ENCODE data around the gene LARP4B.

Gene LARP4B

GRCh38 chr10:829241-829640 lies 102.3 kb downstream of the LARP4B start:
- Histone ChIP-seq H3K79me1 (replicated peaks; ENCODE audit: low read length, poor library complexity, severe bottlenecking) (peaks cover 27% of the 10 kb centered on the region), H2AK5ac (ENCODE audit: low read length, severe bottlenecking) (no peak overlapping the region), H3K27me3 (ENCODE audit: control insufficient read depth in 1 of 2, insufficient read depth in 1 of 2, low read length in 2 of 2) (no peaks in the 10 kb centered on the region), H3K27ac (ENCODE audit: low read length, poor library complexity, severe bottlenecking) (no peak overlapping the region), H2AFZ (ENCODE audit: low read depth, low read length) (no peak overlapping the region), H4K91ac (ENCODE audit: low read length) (no peak overlapping the region), H3K14ac (ENCODE audit: low read length in 2 of 2) (no peak overlapping the region), H3K4me3 (ENCODE audit: insufficient read depth in 1 of 2, low read depth in 1 of 2, low read length in 2 of 2) (no peak overlapping the region), H3K4me1 (ENCODE audit: control insufficient read depth, insufficient read depth, low read depth, low read length) (no peaks in the 10 kb centered on the region), H3K9me3 (ENCODE audit: control insufficient read depth, low read length) (no peaks in the 10 kb centered on the region), H3K4me2 (ENCODE audit: low read length, poor library complexity, severe bottlenecking) (no peak overlapping the region), H3K36me3 (ENCODE audit: control insufficient read depth in 1 of 2, insufficient read depth in 2 of 2, low read depth in 1 of 2, low read length in 2 of 2) (peaks cover 38 to 83% of the 10 kb centered on the region in 2 experiments), H2BK15ac (ENCODE audit: low read depth, poor library complexity, severe bottlenecking) (no peak overlapping the region), H3K18ac (ENCODE audit: low read depth in 1 of 2, low read length in 2 of 2) (no peak overlapping the region), H2BK120ac (ENCODE audit: low read depth, low read length) (no peak overlapping the region), H2BK5ac (ENCODE audit: low read depth, low read length, poor library complexity, severe bottlenecking) (no peak overlapping the region), H3K23ac (ENCODE audit: low read length in 2 of 2) (no peak overlapping the region), H3K9ac (ENCODE audit: low read length) (no peak overlapping the region), H2BK12ac (ENCODE audit: low read length in 2 of 2) (no peak overlapping the region), H4K8ac (ENCODE audit: low read length) (no peak overlapping the region), H3K4ac (ENCODE audit: low read depth in 1 of 2, low read length in 2 of 2) (no peak overlapping the region)
- no peak for DNase-seq
- WGBS = 99% methylated on average over 8 of the region's 10 CpGs

DNA sequence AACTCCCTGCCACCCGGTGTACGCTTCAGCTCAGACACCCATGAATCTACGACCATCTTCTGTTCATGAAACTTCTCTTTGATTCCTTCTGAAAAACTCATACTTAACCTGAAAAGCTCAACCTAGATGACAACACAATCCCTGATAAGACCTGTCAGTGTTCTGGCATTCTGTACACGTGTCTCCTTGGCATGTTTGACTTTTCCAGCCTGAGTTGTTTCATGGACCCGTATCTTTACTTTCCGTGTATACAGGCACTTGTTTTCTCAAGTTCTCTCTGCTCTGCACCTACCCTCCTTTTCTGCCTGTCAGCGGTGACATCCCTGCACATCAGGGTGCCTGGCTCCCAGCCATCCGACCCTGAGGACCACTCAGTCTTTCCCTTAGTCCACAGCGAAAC lies 103.3 kb downstream of the LARP4B start:
- Histone ChIP-seq H3K36me3 (ENCODE audit: control insufficient read depth in 1 of 2, insufficient read depth in 2 of 2, low read depth in 1 of 2, low read length in 2 of 2) (peaks cover 48 to 85% of the 10 kb centered on the region in 2 experiments), H3K4ac (ENCODE audit: low read depth in 1 of 2, low read length in 2 of 2) (no peak overlapping the region), H2BK12ac (ENCODE audit: low read length in 2 of 2) (no peak overlapping the region), H2BK5ac (ENCODE audit: low read depth, low read length, poor library complexity, severe bottlenecking) (no peak overlapping the region), H3K9ac (ENCODE audit: low read length) (no peak overlapping the region), H3K9me3 (ENCODE audit: control insufficient read depth, low read length) (no peaks in the 10 kb centered on the region), H4K8ac (ENCODE audit: low read length) (no peak overlapping the region), H3K14ac (ENCODE audit: low read length in 2 of 2) (no peak overlapping the region), H3K4me3 (ENCODE audit: insufficient read depth in 1 of 2, low read depth in 1 of 2, low read length in 2 of 2) (no peak overlapping the region), H3K27ac (ENCODE audit: low read length, poor library complexity, severe bottlenecking) (no peak overlapping the region), H2BK120ac (ENCODE audit: low read depth, low read length) (no peak overlapping the region), H3K79me1 (replicated peaks; ENCODE audit: low read length, poor library complexity, severe bottlenecking) (peaks cover 30% of the 10 kb centered on the region), H2AFZ (ENCODE audit: low read depth, low read length) (no peak overlapping the region), H4K91ac (ENCODE audit: low read length) (no peak overlapping the region), H3K27me3 (ENCODE audit: control insufficient read depth in 1 of 2, insufficient read depth in 1 of 2, low read length in 2 of 2) (no peaks in the 10 kb centered on the region), H3K4me1 (ENCODE audit: control insufficient read depth, insufficient read depth, low read depth, low read length) (no peaks in the 10 kb centered on the region), H3K18ac (ENCODE audit: low read depth in 1 of 2, low read length in 2 of 2) (no peak overlapping the region), H3K23ac (ENCODE audit: low read length in 2 of 2) (no peak overlapping the region), H2AK5ac (ENCODE audit: low read length, severe bottlenecking) (no peak overlapping the region), H3K4me2 (ENCODE audit: low read length, poor library complexity, severe bottlenecking) (no peak overlapping the region), H2BK15ac (ENCODE audit: low read depth, poor library complexity, severe bottlenecking) (no peak overlapping the region)
- no peak for DNase-seq
- 98% methylated on average over 9 of the region's 9 CpGs for WGBS

- Histone ChIP-seq H2BK15ac (ENCODE audit: low read depth, poor library complexity, severe bottlenecking) (no peak overlapping the region), H2BK120ac (ENCODE audit: low read depth, low read length) (no peak overlapping the region), H3K18ac (ENCODE audit: low read depth in 1 of 2, low read length in 2 of 2) (no peak overlapping the region), H3K4me3 (ENCODE audit: insufficient read depth in 1 of 2, low read depth in 1 of 2, low read length in 2 of 2) (no peak overlapping the region), H4K91ac (ENCODE audit: low read length) (no peak overlapping the region), H2BK12ac (ENCODE audit: low read length in 2 of 2) (no peak overlapping the region), H3K27me3 (ENCODE audit: control insufficient read depth in 1 of 2, insufficient read depth in 1 of 2, low read length in 2 of 2) (no peaks in the 10 kb centered on the region), H3K14ac (ENCODE audit: low read length in 2 of 2) (no peak overlapping the region), H2AFZ (ENCODE audit: low read depth, low read length) (no peak overlapping the region), H2BK5ac (ENCODE audit: low read depth, low read length, poor library complexity, severe bottlenecking) (no peak overlapping the region), H3K23ac (ENCODE audit: low read length in 2 of 2) (no peak overlapping the region), H3K4me1 (ENCODE audit: control insufficient read depth, insufficient read depth, low read depth, low read length) (peaks cover 3% of the 10 kb centered on the region), H2AK5ac (ENCODE audit: low read length, severe bottlenecking) (no peak overlapping the region), H3K27ac (ENCODE audit: low read length, poor library complexity, severe bottlenecking) (no peak overlapping the region), H3K9ac (ENCODE audit: low read length) (no peak overlapping the region), H4K8ac (ENCODE audit: low read length) (no peak overlapping the region), H3K9me3 (ENCODE audit: control insufficient read depth, low read length) (no peaks in the 10 kb centered on the region), H3K4ac (ENCODE audit: low read depth in 1 of 2, low read length in 2 of 2) (no peak overlapping the region), H3K4me2 (ENCODE audit: low read length, poor library complexity, severe bottlenecking) (no peak overlapping the region), H3K79me1 (replicated peaks; ENCODE audit: low read length, poor library complexity, severe bottlenecking) (peaks cover 39% of the 10 kb centered on the region), H3K36me3 (ENCODE audit: control insufficient read depth in 1 of 2, insufficient read depth in 2 of 2, low read depth in 1 of 2, low read length in 2 of 2) (peaks cover 68 to 94% of the 10 kb centered on the region in 2 experiments)
- WGBS = 94% methylated on average over 5 of the region's 7 CpGs
- DNase-seq = no peak
Observed at GRCh38 chr10:824946-825345, 106.6 kb downstream of the LARP4B start.

GRCh38 chr10:824497-824896 lies 107.0 kb downstream of the LARP4B start:
- Histone ChIP-seq H2BK12ac (ENCODE audit: low read length in 2 of 2) (no peak overlapping the region), H2BK5ac (ENCODE audit: low read depth, low read length, poor library complexity, severe bottlenecking) (no peak overlapping the region), H2AFZ (ENCODE audit: low read depth, low read length) (no peak overlapping the region), H3K9me3 (ENCODE audit: control insufficient read depth, low read length) (no peaks in the 10 kb centered on the region), H2BK15ac (ENCODE audit: low read depth, poor library complexity, severe bottlenecking) (no peak overlapping the region), H3K4ac (ENCODE audit: low read depth in 1 of 2, low read length in 2 of 2) (no peak overlapping the region), H3K4me2 (ENCODE audit: low read length, poor library complexity, severe bottlenecking) (no peak overlapping the region), H3K23ac (ENCODE audit: low read length in 2 of 2) (no peak overlapping the region), H4K8ac (ENCODE audit: low read length) (no peak overlapping the region), H3K9ac (ENCODE audit: low read length) (no peak overlapping the region), H3K36me3 (ENCODE audit: control insufficient read depth in 1 of 2, insufficient read depth in 2 of 2, low read depth in 1 of 2, low read length in 2 of 2) (peaks cover 71 to 94% of the 10 kb centered on the region in 2 experiments), H3K14ac (ENCODE audit: low read length in 2 of 2) (no peak overlapping the region), H3K18ac (ENCODE audit: low read depth in 1 of 2, low read length in 2 of 2) (no peak overlapping the region), H3K4me1 (ENCODE audit: control insufficient read depth, insufficient read depth, low read depth, low read length) (peaks cover 6% of the 10 kb centered on the region), H3K4me3 (ENCODE audit: insufficient read depth in 1 of 2, low read depth in 1 of 2, low read length in 2 of 2) (no peak overlapping the region), H3K79me1 (replicated peaks; ENCODE audit: low read length, poor library complexity, severe bottlenecking) (peaks cover 39% of the 10 kb centered on the region), H3K27me3 (ENCODE audit: control insufficient read depth in 1 of 2, insufficient read depth in 1 of 2, low read length in 2 of 2) (no peaks in the 10 kb centered on the region), H2BK120ac (ENCODE audit: low read depth, low read length) (no peak overlapping the region), H3K27ac (ENCODE audit: low read length, poor library complexity, severe bottlenecking) (no peak overlapping the region), H2AK5ac (ENCODE audit: low read length, severe bottlenecking) (no peak overlapping the region), H4K91ac (ENCODE audit: low read length) (no peak overlapping the region)
- DNase-seq = no peak
- 96% methylated on average over 2 of the region's 4 CpGs for WGBS

Measured in mesenchymal stem cell (in vitro differentiated cells and primary cell).